Stimulated activated CD8-positive, alpha-beta memory T cell treated with anti-CD3 and anti-CD28 coated beads, Interleukin-7, amount 100 ng/mL, for 4 hours (primary cell): ENCODE results near the gene KCNJ15.

Source experiments
- DNase-seq, 2 donors: peaks; one replicate each; pipeline ENCODE4 v3.0.0-alpha.2; 2020; ENCODE audit warnings: low read depth in 2 of 2

Gene KCNJ15

GRCh38 chr21:38325731-38326420 is 69.1 kb downstream of the KCNJ15 start:
- DNase-seq, result no peak

- DNase-seq, result no peak
Observed at GRCh38 chr21:38326429-38326828, 69.6 kb downstream of the KCNJ15 start.

DNA sequence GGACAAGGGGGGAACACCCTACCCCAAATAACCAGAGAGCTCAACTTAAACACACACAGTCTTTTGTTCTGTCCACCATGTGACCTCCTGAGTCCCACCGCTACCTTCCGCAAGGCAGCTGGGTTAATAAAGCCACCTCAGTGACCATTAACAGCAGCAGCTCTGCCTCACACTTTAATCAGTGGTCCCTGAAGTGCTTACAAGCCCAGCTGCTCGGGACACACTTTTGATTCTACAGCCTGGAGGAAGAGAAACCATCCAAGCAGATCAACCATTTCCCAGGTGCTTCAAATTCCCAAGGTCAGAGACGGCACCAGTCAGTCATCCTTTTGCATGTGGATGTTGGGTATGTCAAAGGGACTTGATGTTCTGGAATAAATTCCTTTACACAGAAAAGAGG is 70.1 kb downstream of the KCNJ15 start:
- DNase-seq, result no peak

DNA sequence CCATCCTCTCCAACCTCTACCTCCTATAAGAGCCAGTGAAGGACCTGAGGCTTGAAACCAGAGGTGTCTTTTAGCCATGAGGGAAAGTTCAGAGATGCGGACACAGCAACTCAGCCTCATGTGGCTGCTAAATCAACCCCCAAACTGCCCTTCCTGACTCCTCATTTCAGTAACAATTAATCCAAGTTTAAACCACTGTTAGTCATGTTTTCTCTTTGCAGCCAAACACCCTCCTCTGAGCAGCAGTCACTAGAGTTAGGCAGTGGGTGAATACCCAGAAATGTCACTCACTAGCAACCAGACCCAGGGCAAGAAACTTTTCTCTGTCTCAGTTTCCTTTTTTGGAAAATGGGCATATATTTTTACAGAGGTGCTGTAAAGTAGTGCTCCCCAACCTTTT is 71.2 kb downstream of the KCNJ15 start:
- DNase-seq, result no peak

DNA sequence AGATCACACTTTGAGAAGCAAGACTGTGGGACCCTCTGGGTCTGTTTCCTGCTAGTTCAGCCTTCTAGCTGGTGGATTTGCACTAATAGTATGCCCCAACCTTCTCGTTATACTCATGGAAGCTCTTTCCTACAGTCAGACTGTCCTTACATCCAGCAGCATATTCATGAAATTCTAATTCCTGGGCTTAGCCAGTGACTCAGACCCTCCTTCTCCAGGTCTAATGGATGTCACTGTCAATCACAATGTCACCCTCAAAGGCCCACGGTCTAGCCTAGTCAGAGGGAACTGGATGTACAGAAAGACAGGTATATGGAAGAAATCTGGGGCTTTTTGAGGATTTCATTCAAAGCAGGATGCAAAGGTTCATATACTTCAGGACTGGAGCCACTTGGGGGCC is 72.4 kb downstream of the KCNJ15 start:
- DNase-seq, result no peak

DNA sequence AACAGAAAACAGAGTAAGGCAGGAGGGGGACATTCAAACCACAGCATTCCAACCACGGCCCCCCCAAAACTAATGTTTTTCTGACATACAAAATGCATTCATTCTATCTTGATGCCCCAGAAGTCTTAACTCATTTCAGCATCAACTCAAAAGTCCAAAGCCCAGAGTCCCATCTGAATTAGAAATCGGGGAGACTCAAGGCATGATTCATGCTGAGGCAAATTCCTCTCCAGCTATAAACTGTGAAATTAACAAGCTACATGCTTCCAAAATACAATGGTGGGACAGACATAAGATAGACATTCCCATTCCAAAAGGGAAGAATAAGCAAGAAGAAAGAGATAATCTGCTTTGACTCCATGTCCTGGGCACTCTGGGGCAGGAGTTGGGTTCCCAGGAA is 73.9 kb downstream of the KCNJ15 start:
- no peak for DNase-seq

DNA sequence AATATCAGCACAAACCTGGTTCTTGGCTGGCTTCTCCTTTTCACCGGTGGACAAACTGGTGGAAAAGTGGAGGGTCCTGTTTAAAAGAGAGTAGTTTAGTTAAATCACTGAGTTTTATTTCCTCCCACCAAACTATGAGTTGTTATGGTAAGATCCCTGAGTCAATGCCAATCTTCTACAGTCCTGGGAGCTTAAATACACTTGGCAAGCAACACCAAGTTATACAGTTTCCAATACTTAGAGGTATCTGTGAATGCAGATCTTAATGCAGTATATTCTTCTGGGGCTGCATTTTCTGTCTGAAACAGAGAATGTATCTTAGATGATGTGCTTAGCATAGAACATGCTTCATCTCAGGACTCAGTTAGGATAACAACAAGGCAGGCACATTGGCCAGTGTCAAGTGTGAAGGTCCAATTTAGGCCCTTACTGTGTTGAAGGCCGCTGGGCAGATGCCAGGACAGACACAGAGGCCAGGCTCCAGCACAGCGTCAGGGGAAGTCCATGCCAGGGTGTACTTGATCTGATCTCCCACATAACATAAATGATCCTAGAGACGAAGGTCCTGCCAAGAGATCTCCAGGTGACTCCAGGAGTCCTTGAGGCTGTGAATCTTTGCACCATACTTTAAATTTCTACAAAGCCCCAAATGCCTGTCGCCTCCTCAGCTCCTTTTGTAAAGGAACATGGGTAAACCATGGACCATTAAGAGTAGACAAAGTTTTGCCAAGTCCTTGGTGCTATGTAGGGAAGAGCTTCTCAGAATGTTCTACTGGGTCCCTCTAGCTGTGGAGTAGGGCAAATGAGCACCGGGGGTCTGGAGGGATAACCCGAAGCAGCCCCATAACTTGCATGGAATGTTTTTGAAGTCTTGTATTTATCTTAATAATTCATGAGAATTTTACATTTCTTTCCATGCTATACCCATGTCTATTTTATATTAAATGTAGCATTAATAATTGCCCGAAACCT is 76.8 kb downstream of the KCNJ15 start:
- DNase-seq, result no peak

- DNase-seq, result no peak
Observed at GRCh38 chr21:38334866-38335265, 78.1 kb downstream of the KCNJ15 start.

DNA sequence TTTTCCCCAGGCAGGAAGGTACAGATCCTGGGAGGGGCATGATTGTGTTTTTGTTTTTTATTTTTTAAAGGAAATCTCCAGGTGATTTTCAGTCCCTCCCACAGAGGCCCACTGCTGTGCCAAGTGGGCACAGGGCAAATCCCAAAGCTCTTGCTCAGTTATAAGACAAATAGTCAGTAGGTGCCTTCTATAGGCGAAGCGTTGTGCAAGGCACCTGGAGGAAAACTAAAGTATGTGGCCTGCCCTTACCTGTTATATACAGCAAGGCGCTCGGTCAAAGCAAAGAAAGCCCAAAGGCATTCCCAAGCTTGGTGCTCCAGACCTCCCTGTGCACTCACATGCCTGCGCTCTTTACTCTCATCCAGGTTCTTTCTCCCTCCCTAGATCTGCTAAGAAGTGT is 81.0 kb downstream of the KCNJ15 start:
- DNase-seq, result no peak

GRCh38 chr21:38340131-38340530 is 83.3 kb downstream of the KCNJ15 start:
- DNase-seq, result no peak

DNA sequence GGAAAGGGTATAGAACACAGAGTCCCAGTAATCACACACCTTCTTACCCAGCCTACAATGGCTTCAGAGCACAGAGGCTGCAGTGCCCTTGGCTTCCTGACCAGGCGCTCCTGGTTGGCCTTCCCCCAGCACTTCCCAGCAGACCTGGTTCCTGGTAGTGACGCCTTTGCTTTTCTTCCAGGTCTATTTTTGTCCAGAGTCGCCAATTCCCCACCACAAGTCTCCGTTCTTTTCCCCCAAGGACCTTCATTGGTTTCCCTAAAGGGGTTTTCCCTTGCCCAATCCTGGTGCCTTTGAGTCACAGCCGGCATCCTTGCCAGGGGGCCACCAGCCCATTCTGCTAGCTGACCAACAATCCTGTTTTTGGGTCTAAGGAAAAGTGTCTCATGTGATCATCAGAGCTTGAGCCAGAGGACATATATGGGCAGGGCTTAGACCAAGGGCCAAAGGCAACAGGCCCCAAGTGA is 84.8 kb downstream of the KCNJ15 start:
- DNase-seq, result no peak

GRCh38 chr21:38342739-38343138 is 85.9 kb downstream of the KCNJ15 start:
- no peak for DNase-seq

DNA sequence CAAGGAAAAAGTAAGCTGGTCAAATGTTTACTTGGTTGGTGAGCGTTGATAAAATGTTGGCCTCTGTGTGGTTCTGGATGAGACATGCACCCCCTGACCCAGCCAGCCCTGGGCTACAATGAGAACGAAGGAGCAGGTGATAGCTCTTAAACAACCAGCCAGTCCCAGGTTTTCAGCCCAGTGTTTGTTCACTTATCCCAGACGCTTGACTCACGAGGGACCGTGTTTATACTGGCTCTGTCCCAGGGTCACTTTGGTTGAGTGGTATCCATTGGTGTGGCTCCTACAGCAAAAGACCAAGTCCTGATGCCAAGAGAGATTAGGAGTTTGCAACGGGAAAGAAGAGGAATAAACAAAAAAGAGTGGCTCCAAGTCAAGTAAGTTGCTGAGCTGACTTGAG is 86.9 kb downstream of the KCNJ15 start:
- DNase-seq, result no peak

DNA sequence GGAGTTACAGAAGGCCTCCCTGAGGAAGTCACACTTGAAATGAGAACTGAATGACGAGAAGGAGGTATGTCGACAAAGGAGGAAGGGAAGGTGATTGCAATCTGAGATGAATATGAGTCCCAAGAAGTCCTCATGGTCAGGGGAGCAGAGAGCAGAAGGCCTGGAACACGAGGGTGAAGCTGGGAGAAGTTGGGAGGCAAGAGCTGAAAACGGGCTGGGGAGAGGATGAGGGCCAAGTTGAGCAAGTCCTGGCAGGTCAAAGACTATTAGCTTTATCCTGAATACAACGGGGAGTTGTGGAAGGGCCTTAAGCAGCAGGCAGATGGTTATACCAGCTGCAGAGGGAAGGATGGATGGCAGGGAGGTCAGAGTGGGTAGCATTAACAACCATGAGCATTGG is 89.5 kb downstream of the KCNJ15 start:
- DNase-seq, result no peak

- DNase-seq, result no peak
Observed at GRCh38 chr21:38349111-38349746, 92.4 kb downstream of the KCNJ15 start.

DNA sequence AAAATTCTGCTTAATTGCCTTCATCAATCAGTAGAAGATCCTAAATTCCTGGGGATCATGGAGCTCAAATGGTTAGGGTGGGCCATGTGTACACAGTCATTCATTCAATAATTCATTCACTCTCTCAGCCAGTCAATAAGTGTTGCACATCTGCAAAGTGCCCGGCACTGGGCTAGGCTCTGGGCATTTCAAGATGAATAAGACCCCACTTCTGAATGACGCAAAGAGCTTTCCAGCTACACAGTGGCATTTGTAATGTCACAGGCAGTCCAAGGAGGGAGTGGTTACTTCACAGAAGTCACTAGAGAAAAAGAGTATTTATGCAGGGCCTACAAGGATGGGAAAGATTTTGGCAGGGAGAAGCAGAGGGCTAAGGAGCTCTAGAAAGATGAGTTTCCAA is 93.2 kb downstream of the KCNJ15 start:
- DNase-seq, result no peak

- no peak for DNase-seq
Observed at GRCh38 chr21:38350684-38351083, 93.9 kb downstream of the KCNJ15 start.

DNA sequence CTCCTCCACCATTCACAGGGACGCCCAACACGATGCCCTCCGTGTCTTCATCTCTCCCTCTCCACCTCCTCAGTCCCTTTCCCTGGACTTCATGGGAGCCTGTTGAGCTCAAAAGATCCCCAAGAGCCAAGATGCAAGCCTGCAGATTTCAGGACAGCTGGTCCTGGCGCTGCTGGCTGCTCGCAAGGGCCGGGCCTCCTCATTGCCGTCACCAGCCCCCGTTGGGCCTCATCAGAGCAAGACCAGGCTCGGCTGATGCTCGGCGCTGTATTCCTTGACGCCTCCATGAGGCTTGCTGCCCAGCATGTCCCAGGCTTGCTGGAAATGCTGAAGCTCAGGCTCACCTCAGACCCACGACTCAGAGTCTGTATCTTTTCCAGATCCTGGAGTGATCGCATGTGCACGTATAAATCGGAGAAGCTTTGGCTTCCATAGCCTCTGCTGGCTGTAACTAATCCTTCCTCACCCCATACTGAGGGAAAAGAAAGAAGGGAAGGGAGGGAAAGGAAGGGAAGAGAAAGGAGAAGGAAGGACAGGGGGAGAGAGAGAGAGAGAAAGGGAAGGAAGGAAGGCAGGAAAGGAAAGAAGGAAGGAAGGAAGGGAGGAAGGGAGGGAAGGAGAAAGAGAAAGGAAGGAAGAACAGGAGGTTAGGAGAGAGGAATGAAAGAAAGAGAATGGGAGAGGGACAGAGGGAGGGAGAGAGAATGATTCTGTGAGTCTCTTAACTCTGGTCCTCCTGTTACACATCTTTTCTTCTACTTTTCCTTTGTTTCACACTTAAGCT is 94.6 kb downstream of the KCNJ15 start:
- no peak for DNase-seq

GRCh38 chr21:38351961-38352521 is 95.2 kb downstream of the KCNJ15 start:
- DNase-seq, result no peak

DNA sequence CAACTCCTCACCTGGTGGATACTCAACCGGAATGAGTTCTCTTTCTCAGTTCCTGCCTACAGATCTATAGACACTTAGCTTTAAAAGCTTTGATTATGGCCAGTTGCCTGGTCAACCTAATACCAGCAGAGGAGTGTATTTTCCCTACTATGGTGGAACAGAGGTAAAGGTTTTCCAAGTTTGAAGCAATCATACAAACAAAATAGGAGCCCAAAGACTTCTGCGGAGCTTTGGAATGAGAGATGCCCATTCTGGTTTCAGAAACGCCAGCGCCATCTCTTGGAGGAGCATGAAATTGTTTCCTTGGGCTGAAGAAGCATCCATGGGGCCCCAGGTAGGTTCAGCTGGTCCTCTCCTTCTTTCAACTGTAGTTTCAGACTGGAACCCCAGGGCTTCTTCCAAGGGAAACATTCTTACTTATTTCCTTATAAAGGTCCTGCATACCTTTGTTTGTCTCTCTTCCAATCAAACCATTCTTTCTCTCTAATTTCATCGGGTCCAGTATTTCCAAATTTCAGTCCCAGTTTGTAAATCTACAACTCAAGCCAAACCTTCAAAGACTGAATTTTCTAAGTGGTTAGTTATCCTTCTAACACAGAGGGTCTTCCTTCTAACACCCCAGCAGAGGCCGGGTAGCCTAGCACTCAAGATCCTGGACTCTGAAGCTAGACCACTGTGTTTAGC is 95.9 kb downstream of the KCNJ15 start:
- DNase-seq, result no peak

- DNase-seq, result no peak
Observed at GRCh38 chr21:38354231-38354630, 97.4 kb downstream of the KCNJ15 start.
